AG08395 (cell line): ENCODE measurements around the gene CDKN1A.
A peak's percentile ranks its signal among the peaks of the same experiment; 100 is the strongest.

Experiments
- DNase-seq: peaks from one replicate; pipeline ENCODE4 v3.0.0; 2012; ENCODE audit warnings: mixed read lengths, low spot score

Gene CDKN1A

GRCh38 chr6:36677059-36677749, 1.3 kb upstream of the CDKN1A start:
- peak; percentile 43 for DNase-seq

DNA sequence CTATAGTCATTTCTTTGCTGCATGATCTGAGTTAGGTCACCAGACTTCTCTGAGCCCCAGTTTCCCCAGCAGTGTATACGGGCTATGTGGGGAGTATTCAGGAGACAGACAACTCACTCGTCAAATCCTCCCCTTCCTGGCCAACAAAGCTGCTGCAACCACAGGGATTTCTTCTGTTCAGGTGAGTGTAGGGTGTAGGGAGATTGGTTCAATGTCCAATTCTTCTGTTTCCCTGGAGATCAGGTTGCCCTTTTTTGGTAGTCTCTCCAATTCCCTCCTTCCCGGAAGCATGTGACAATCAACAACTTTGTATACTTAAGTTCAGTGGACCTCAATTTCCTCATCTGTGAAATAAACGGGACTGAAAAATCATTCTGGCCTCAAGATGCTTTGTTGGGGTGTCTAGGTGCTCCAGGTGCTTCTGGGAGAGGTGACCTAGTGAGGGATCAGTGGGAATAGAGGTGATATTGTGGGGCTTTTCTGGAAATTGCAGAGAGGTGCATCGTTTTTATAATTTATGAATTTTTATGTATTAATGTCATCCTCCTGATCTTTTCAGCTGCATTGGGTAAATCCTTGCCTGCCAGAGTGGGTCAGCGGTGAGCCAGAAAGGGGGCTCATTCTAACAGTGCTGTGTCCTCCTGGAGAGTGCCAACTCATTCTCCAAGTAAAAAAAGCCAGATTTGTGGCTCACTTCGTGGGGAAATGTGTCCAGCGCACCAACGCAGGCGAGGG, 594 bp upstream of the CDKN1A start:
- DNase-seq = no peak

- no peak for DNase-seq
These were observed 724 bp downstream of the CDKN1A start for GRCh38 chr6:36679043-36679833.

DNA sequence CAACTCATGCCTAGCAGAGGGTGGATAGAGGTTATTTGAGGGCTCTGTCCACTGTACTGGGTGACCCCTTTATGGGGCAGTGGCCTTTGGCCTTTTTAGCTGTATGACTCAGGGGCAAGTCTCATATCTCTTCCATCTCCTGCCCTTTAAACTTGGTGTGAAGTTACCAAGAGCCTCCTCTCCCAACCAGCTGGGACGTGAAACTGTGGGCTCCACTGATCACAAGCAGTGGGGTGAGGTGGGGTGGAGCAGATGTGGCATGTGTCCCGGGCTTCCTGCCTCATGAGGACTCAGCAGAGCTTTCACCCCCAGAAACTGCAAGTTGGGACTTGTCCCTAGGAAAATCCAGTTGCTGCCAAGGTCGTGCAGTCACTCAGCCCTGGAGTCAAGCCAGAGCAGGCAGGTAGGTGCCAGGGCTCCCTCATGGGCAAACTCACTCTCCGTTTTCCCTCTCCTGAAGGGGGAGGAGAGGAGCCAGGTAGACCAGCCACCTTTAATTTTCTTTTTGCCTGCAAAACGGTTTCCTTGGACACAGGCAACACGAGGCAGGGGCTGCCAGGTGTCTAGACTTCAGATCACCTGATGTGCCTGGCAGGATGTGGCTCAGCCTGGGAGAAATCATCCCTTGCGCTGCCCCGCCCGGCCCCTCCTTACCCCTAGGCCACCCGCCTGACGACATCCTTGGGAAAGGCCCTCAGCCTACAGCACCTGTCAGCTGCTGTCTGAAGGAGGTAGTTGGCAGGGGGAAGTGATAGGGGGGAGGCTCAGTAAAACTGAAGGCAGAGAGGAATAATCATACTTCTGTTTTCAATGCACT, 4.0 kb downstream of the CDKN1A start:
- DNase-seq = no peak

DNA sequence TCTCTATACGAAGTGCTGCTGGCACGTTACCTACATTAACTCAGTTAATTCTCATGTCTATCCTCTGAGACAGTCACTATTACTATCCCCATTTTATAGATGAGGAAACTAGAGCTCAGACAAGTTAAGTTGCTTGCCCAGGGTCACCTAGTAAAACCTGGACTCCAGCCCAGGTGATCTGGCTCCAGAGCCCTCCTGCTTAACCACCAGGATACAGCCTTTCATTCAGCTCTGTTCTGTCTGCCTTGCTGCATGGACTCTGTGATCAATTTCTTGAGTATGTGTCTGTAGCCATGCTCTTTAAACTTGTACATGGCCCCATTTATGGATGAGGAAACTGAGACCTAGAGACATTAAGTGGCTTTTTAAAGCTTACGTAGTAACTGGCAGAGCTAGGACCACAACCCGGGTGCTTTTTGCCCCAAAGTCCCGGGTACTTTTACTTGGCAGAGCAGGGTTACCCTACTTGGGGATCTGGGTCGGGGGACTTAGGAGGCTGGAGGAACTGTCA, 4.7 kb downstream of the CDKN1A start:
- DNase-seq = no peak

DNA sequence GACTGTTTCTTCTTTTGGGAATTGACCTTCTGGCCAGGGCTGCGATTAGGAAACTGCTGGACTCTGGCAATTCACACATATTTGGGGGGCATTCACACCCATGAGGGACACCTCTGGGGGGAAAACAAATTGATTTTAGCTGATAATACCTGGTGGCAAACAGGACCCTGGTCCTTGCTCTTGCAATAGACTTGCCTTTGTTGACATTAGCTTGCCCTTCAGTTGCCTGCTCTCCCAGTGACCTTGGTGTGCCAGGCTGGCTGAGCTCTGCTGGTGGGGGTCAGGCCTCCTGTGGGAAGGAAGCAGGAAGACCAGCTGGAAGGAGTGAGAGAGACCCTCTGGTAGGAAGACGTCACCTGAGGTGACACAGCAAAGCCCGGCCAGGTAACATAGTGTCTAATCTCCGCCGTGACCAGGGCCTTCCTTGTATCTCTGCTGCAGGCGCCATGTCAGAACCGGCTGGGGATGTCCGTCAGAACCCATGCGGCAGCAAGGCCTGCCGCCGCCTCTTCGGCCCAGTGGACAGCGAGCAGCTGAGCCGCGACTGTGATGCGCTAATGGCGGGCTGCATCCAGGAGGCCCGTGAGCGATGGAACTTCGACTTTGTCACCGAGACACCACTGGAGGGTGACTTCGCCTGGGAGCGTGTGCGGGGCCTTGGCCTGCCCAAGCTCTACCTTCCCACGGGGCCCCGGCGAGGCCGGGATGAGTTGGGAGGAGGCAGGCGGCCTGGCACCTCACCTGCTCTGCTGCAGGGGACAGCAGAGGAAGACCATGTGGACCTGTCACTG, 5.3 kb downstream of the CDKN1A start:
- no peak for DNase-seq

GRCh38 chr6:36684447-36684812, 5.9 kb downstream of the CDKN1A start:
- no peak for DNase-seq

DNA sequence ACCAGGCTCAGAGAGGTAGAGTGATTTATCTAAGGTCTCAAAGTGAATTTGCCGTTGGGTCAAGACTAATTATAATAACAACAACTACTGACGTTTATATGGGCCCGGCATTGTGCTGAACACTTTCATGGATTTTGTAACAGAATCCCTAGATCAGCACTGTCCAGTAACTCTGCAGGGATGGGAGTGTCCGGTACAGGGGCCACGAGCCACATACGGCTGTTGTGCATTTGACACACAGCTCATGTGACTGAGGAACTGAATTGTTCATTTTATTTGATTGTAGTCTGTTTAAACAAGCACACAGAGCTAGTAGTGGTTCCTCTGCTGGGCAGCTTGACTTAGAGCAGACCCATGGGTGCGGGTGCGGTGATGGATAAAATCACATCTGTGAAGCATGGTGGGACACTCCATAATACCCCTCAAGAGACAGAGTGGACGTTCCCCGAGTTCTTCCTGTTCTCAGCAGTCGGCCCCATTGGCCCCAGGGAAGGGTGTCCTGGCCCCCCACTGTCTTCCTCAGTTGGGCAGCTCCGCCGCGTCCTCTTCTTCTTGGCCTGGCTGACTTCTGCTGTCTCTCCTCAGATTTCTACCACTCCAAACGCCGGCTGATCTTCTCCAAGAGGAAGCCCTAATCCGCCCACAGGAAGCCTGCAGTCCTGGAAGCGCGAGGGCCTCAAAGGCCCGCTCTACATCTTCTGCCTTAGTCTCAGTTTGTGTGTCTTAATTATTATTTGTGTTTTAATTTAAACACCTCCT, 6.8 kb downstream of the CDKN1A start:
- no peak for DNase-seq

- DNase-seq = no peak
These were observed 7.6 kb downstream of the CDKN1A start for GRCh38 chr6:36685926-36686667.

DNA sequence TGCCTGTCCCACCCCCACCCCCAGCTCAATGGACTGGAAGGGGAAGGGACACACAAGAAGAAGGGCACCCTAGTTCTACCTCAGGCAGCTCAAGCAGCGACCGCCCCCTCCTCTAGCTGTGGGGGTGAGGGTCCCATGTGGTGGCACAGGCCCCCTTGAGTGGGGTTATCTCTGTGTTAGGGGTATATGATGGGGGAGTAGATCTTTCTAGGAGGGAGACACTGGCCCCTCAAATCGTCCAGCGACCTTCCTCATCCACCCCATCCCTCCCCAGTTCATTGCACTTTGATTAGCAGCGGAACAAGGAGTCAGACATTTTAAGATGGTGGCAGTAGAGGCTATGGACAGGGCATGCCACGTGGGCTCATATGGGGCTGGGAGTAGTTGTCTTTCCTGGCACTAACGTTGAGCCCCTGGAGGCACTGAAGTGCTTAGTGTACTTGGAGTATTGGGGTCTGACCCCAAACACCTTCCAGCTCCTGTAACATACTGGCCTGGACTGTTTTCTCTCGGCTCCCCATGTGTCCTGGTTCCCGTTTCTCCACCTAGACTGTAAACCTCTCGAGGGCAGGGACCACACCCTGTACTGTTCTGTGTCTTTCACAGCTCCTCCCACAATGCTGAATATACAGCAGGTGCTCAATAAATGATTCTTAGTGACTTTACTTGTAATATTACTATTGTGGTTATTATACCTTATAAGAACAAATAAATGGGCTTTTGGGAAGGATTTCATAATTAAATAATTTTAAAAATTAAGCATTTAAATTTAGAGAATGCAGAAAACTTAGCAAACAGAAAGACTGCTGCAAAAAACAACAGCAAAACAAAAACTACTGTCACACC, 8.4 kb downstream of the CDKN1A start:
- no peak for DNase-seq

DNA sequence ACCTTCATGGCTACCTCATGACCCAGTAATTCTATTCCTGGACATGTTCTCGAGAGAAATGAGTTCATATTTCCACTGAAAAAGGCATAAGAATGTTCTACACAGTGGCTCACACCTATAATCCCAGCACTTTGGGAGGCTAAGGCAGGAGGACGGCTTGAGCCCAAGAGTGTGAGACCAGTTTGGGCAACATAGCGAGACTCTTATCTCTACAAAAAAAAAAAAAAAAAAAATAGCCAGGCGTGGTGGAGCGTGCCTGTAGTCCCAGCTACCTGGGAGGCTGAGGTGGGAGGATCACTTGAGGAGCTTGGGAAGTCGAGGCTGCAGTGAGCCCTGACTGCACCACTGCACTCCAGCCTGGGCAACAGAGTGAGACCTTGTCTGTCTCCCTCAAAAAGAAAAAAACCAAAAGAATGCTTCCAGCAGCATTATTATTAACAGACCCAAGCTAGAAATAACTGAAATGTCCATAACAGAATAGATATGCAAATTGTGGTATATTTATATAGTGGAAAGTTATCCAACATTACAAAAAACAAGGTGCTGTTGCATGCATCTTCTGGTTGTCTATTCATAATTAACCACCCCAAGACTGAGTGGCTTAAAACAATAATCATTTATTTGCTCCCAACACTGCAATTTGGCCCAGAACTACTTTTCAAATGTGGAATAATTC, 9.7 kb downstream of the CDKN1A start:
- no peak for DNase-seq

- DNase-seq = no peak
These were observed 10.2 kb downstream of the CDKN1A start for GRCh38 chr6:36688739-36689075.

DNA sequence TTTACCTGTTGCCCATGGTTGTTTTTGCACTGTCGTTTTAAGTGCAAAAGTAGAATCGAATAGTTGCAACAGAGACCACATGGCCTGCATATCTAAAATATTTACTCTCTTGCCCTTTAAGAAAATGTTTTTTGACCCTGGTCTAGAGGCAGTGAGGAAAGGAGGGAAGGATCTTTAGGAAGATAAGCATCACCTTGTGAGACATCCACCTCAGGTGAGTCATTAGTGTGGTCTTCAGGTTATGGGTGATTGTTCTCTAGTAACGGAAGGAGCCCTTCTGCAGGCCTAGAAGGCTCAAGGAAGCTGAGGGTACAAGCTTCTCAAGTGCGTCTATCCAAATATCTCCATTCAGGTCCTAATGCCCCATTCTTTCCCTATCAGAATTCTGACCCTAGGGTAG, 12.5 kb downstream of the CDKN1A start:
- no peak for DNase-seq

- no peak for DNase-seq
These were observed 13.1 kb downstream of the CDKN1A start for GRCh38 chr6:36691612-36692011.

GRCh38 chr6:36692220-36692619, 13.7 kb downstream of the CDKN1A start:
- no peak for DNase-seq

GRCh38 chr6:36692861-36693702, 14.6 kb downstream of the CDKN1A start:
- peak; percentile 50 for DNase-seq

DNA sequence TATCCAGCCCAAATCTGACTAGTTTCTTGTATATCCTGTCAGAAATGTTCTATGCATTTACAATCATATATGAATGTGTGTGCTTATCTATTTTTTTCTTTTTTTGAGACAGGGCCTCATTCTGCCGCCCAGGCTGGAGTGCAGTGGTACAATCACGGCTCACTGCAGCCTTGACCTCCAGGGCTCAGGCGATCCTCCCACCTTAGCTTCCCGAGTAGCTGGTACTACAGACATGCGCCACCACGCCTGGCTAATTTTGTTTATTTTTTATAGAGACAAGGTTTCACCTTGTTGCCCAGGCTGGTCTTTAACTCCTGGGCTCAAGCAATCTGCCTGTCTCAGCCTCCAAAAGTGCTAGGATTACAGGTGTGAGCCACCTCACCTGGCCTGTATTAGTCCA, 16.1 kb downstream of the CDKN1A start:
- DNase-seq = no peak
